Spleen (tissue), 11 donors: ENCODE data around the gene BTBD17. TPM values are rescaled to one million over a fixed set of nuclear protein-coding genes. Genes with fewer than 3 reads are reported as not detected.

Experiments
- DNase-seq: peaks from one replicate; pipeline ENCODE4 v3.0.0-alpha.2; 2020
- H3K27ac ChIP-seq, 8 donors: fragments of 200-600 bp; sonication (generic) in 7 of 8; 1 replicate in 4 of 8; 2 replicates in 4 of 8; pipeline versions ENCODE4 v1.5.0 to v1.8.0; 2016 to 2021; ENCODE audit warnings: inconsistent platforms in 4 of 8, mild to moderate bottlenecking in 4 of 8, moderate library complexity in 1 of 8
- H3K27me3 ChIP-seq, 7 donors: fragments of 200-600 bp; sonication (generic) in 6 of 7; replicated peaks in 1 of 7; 1 replicate in 4 of 7; 2 replicates in 3 of 7; pipeline versions ENCODE4 v1.5.0 to v1.8.0; 2016 to 2021; ENCODE audit warnings: inconsistent platforms in 3 of 7, mild to moderate bottlenecking in 1 of 7
- H3K36me3 ChIP-seq, 6 donors: fragments of 200-600 bp; sonication (generic) in 5 of 6; 1 replicate in 4 of 6; 2 replicates in 2 of 6; pipeline versions ENCODE4 v1.5.0 to v1.8.0; 2016 to 2021; ENCODE audit warnings: inconsistent platforms in 2 of 6
- H3K4me1 ChIP-seq, 6 donors: fragments of 200-600 bp; sonication (generic) in 5 of 6; 1 replicate in 3 of 6; 2 replicates in 3 of 6; pipeline versions ENCODE4 v1.5.0 to v1.8.0; 2016 to 2021; ENCODE audit warnings: inconsistent platforms in 3 of 6
- H3K4me3 ChIP-seq, 8 donors: fragments of 200-600 bp; sonication (generic) in 7 of 8; 1 replicate in 4 of 8; 2 replicates in 4 of 8; pipeline versions ENCODE4 v1.5.0 to v1.8.0; 2016 to 2021; ENCODE audit warnings: inconsistent platforms in 4 of 8, mild to moderate bottlenecking in 4 of 8, moderate library complexity in 2 of 8
- H3K9me3 ChIP-seq, 8 donors: fragments of 200-600 bp; sonication (generic) in 7 of 8; 1 replicate in 4 of 8; 2 replicates in 4 of 8; pipeline versions ENCODE4 v1.5.0 to v1.8.0; 2016 to 2021; ENCODE audit warnings: inconsistent platforms in 4 of 8
- CTCF ChIP-seq, 11 experiments: fragments of 200-600 bp in 7 of 11; fragments of 450-650 bp in 4 of 11; sonication (generic) in 4 of 11; IDR thresholded peaks in 8 of 11; conservative IDR thresholded peaks in 3 of 11; 1 replicate in 7 of 11; 2 replicates in 4 of 11; pipeline versions ENCODE4 v1.4.0 to v1.8.0; 2016 to 2021; ENCODE audit warnings: antibody characterized with exemption in 11 of 11, inconsistent platforms in 4 of 11, mild to moderate bottlenecking in 1 of 11
- POLR2A ChIP-seq, 3 donors: fragments of 450-650 bp; IDR thresholded peaks; one replicate each; pipeline ENCODE4 v1.5.1; 2017; ENCODE audit warnings: antibody characterized with exemption in 3 of 3, mild to moderate bottlenecking in 1 of 3
- POLR2AphosphoS5 ChIP-seq, 3 donors: sonication (generic); formaldehyde crosslinking; IDR thresholded peaks; one replicate each; pipeline ENCODE4 v1.5.1; 2017; ENCODE audit warnings: antibody characterized with exemption in 3 of 3
- WGBS, 5 donors: extraction: QIAGEN DNeasy Blood & Tissue Kit in 3 of 5; methylation state at CpG; one replicate each; pipeline versions ENCODE4 v1.1.5 to v1.1.7; 2013 to 2018; 5-methylcytosine and 5-hydroxymethylcytosine counted together
- intact Hi-C: fragments of 100-400 bp; cut with DNase I; formaldehyde crosslinking; loops from one replicate; pipeline ENCODE4 v1.15.0; 2023; ENCODE audit warnings: low total_unique reads
- polyA plus RNA-seq, 3 donors: library from polyadenylated mRNA; stranded (reverse); fragments of 200-250 nt; gene quantifications; one replicate each; pipeline ENCODE4 v1.2.1, GENCODE V29; 2013
- total RNA-seq, 7 donors: library from RNA; depleted of rRNA in 3 of 7; stranded (reverse); fragments of >200 nt in 3 of 7; fragmentation: NEBNext Ultra II Directional in 4 of 7; extraction: Animal tissue kit (Norgen Biotek cat#: 25700) in 4 of 7; gene quantifications; one replicate each; pipeline versions ENCODE4 v1.1.0 to v1.2.1, GENCODE V29; 2016 to 2021
- donor health status: healthy with polysubstance abuse.
- donor health status: DM: no; HTN: no; CAD: no; lungs with moderate emphysema.
- donor health status: DM: no; HTN: no; CAD: no.
- donor health status: Bipolar disorder and iron deficiency.
- donor health status: healthy.
- donor health status: DM: no; HTN: no; CAD: no.
- donor health status: DM: yes; HTN: yes; CAD: no.

BTBD17 gene
- total and polyA plus RNA-seq, 10 donors: 0.06 to 0.51 TPM; not detected in 8

GRCh38 chr17:74367206-74367605 is 5.5 kb upstream of the BTBD17 start, which contains the start of gene GPR142:
TSS of gene GPR142 (plus strand) at chr17:74367506. CDS start at chr17:74369541, 2,035 bp downstream.
- H3K9me3 ChIP-seq: no peaks in the 10 kb centered on the region
- H3K36me3 ChIP-seq: no peaks in the 10 kb centered on the region
- no peak for DNase-seq
- peaks cover 0 to 56% (median 0%) of the 10 kb centered on the region in 7 donors for H3K27me3 ChIP-seq
- H3K4me1 ChIP-seq: peaks cover 10 to 20% (median 16%) of the 10 kb centered on the region in 6 donors
- intact Hi-C loops: loop anchor here (10.0 kb wide), 1 partner anchor 152 kb away; the partner anchor contains the start of gene TTYH2
- WGBS, 5 donors: 72 to 98% (median 88%) methylated on average over 3 to 5 of the region's 5 CpGs
- no peak within 1 kb of the TSS for H3K27ac ChIP-seq
- peak within 1 kb of the TSS in 2 of 8 donors; percentile 15 to 61 for H3K4me3 ChIP-seq
- TF ChIP-seq POLR2AphosphoS5 (IDR thresholded peaks at IDR 0.05) (no peak), POLR2A (IDR thresholded peaks at IDR 0.05) (no peak)

- TF ChIP-seq POLR2A (IDR thresholded peaks at IDR 0.05): no peak
- TF ChIP-seq CTCF (IDR thresholded peaks at IDR 0.05 in 8 of 11, conservative IDR thresholded peaks at IDR 0.05 in 3 of 11): no peak
- TF ChIP-seq POLR2AphosphoS5 (IDR thresholded peaks at IDR 0.05): no peak
- H3K4me3 ChIP-seq: no peak overlapping the region
- peaks cover 0 to 16% (median 9%) of the 10 kb centered on the region in 6 donors for H3K4me1 ChIP-seq
- H3K36me3 ChIP-seq: no peaks in the 10 kb centered on the region
- H3K27me3 ChIP-seq: peaks cover 0 to 63% (median 11%) of the 10 kb centered on the region in 7 donors
- no peaks in the 10 kb centered on the region for H3K9me3 ChIP-seq
- WGBS, 5 donors: 73 to 88% (median 81%) methylated on average over 12 to 14 of the region's 14 CpGs
- intact Hi-C loops: loop anchor here (10.0 kb wide), 1 partner anchor 148 kb away; the partner anchor contains the start of gene TTYH2
- DNase-seq: no peak
- no peak overlapping the region for H3K27ac ChIP-seq
Measured at GRCh38 chr17:74362810-74363498, 1.3 kb upstream of the BTBD17 start.

GRCh38 chr17:74362069-74362405 is 369 bp upstream of the BTBD17 start:
- Histone ChIP-seq H3K4me1 (peaks cover 5 to 24% (median 17%) of the 10 kb centered on the region in 6 donors), H3K27ac (no peak overlapping the region), H3K27me3 (peaks cover 4 to 63% (median 20%) of the 10 kb centered on the region in 7 donors), H3K36me3 (no peaks in the 10 kb centered on the region), H3K9me3 (no peaks in the 10 kb centered on the region), H3K4me3 (no peak overlapping the region)
- no peak for DNase-seq
- intact Hi-C loops: loop anchor here (10.0 kb wide), 1 partner anchor 147 kb away; the partner anchor contains the start of gene TTYH2
- 27 to 42% (median 39%) methylated on average over 6 to 9 of the region's 9 CpGs for whole genome bisulfite sequencing, 5 donors
- TF ChIP-seq CTCF (IDR thresholded peaks at IDR 0.05 in 8 of 11, conservative IDR thresholded peaks at IDR 0.05 in 3 of 11): no peak
- TF ChIP-seq POLR2A (IDR thresholded peaks at IDR 0.05): no peak
- no peak for TF ChIP-seq POLR2AphosphoS5 (IDR thresholded peaks at IDR 0.05)

- Histone ChIP-seq H3K36me3 (no peaks in the 10 kb centered on the region), H3K27me3 (peaks cover 6 to 74% (median 32%) of the 10 kb centered on the region in 7 donors), H3K9me3 (no peaks in the 10 kb centered on the region), H3K4me1 (peaks cover 6 to 35% (median 25%) of the 10 kb centered on the region in 6 donors), H3K4me3 (no peak overlapping the region), H3K27ac (no peak overlapping the region)
- intact Hi-C loops: loop anchor here (10.0 kb wide), 1 partner anchor 146 kb away; the partner anchor contains the start of gene TTYH2
- TF ChIP-seq POLR2AphosphoS5 (IDR thresholded peaks at IDR 0.05): no peak
- no peak for TF ChIP-seq POLR2A (IDR thresholded peaks at IDR 0.05)
- TF ChIP-seq CTCF (IDR thresholded peaks at IDR 0.05 in 8 of 11, conservative IDR thresholded peaks at IDR 0.05 in 3 of 11): no peak
- no peak for DNase-seq
- 67 to 72% (median 71%) methylated on average over 7 of the region's 7 CpGs for WGBS, 5 donors
Measured at GRCh38 chr17:74360899-74361229, 804 bp downstream of the BTBD17 start.
